HCT116 (cell line): ENCODE results near the gene HMX1. TPM values are rescaled to one million over a fixed set of nuclear protein-coding genes. Genes with fewer than 3 reads are reported as not detected.

Source experiments
- ATAC-seq: fragments of 200-7000 bp; cut with Tn5 transposase; 2 replicates; pipeline ENCODE4 v1.9.1; 2020; ENCODE audit warnings: mild to moderate bottlenecking, moderate library complexity
- BruUV-seq: library from RNA; stranded (reverse); fragments of 400-500 nt; replicated peaks from 2 replicates; lab custom pipeline; 2021; lab: Mats Ljungman, UMichigan
- CTCF ChIA-PET: fragments of 300-600 bp; sonication (Branson Sonifier 250); formaldehyde crosslinking; loops from one replicate; lab custom pipeline; 2021; ENCODE audit warnings: antibody characterized with exemption; lab: Charles Lee
- POLR2A ChIA-PET: fragments of 300-600, 350-600 bp; sonication (Branson Sonifier 250); formaldehyde crosslinking; loops from one replicate; lab custom pipeline; 2021; ENCODE audit warnings: antibody characterized with exemption; lab: Charles Lee
- RAD21 ChIA-PET, 2 experiments: fragments of 300-600 bp; sonication (Branson Sonifier 250); formaldehyde crosslinking; loops; one replicate each; lab custom pipeline; 2023; ENCODE audit warnings: low total read pairs in 2 of 2; ENCODE audit not compliant: uncharacterized antibody in 2 of 2, unreplicated experiment in 2 of 2, low non-redundant PET in 1 of 2; lab: Charles Lee
- DNase-seq: peaks from one replicate; pipeline ENCODE4 v3.0.0-alpha.2; 2010; ENCODE audit warnings: low read depth, low spot score
- H2AFZ ChIP-seq: fragments of 200-600 bp; shearing (Covaris generic), sonication (generic); 2 replicates; pipeline ENCODE4 v1.6.1; 2017; ENCODE audit warnings: low read depth, mixed run types, mixed read lengths, antibody characterized with exemption, low read length; ENCODE audit not compliant: poor library complexity, severe bottlenecking
- H3K27ac ChIP-seq: 2 replicates; pipeline ENCODE4 v1.5.1; 2012; ENCODE audit warnings: low read depth, low read length
- H3K27me3 ChIP-seq: fragments of 200-600 bp; sonication (generic); 2 replicates; pipeline ENCODE4 v1.6.1; 2016; ENCODE audit warnings: mixed run types, low read length, mixed read lengths; ENCODE audit not compliant: insufficient read depth
- H3K36me3 ChIP-seq, 2 experiments: fragments of 200-500 bp in 1 of 2; fragments of 200-600 bp in 1 of 2; sonication (Bioruptor generic) in 1 of 2; sonication (generic) in 1 of 2; 2 replicates each; pipeline versions ENCODE4 v1.5.1 to v1.6.1; 2014 to 2016; ENCODE audit warnings: low read length in 2 of 2, inconsistent platforms in 1 of 2, mixed read lengths in 1 of 2, mixed run types in 1 of 2; ENCODE audit not compliant: insufficient read depth in 2 of 2, control insufficient read depth in 1 of 2
- H3K4me1 ChIP-seq, 2 experiments: fragments of 200-600 bp in 1 of 2; sonication (generic) in 1 of 2; 2 replicates each; pipeline versions ENCODE4 v1.5.1 to v1.6.1; 2012 to 2017; ENCODE audit warnings: low read length in 2 of 2, inconsistent platforms in 1 of 2, mild to moderate bottlenecking in 1 of 2, mixed read lengths in 1 of 2, mixed run types in 1 of 2, moderate library complexity in 1 of 2; ENCODE audit not compliant: insufficient read depth in 2 of 2, control insufficient read depth in 1 of 2
- H3K4me2 ChIP-seq: fragments of 200-600 bp; sonication (generic); 2 replicates; pipeline ENCODE4 v1.6.1; 2017; ENCODE audit warnings: mixed run types, low read length, mixed read lengths
- H3K4me3 ChIP-seq, 2 experiments: fragments of 200-600 bp in 1 of 2; sonication (generic) in 1 of 2; replicated peaks in 1 of 2; 2 replicates each; pipeline ENCODE4 v1.5.1; 2011 to 2016; ENCODE audit warnings: low read length in 2 of 2, control low read depth in 1 of 2, low read depth in 1 of 2, mild to moderate bottlenecking in 1 of 2, mixed read lengths in 1 of 2, mixed run types in 1 of 2
- H3K79me2 ChIP-seq: fragments of 200-600 bp; sonication (generic); 2 replicates; pipeline ENCODE4 v1.6.1; 2017; ENCODE audit warnings: mild to moderate bottlenecking, mixed run types, low read length, moderate library complexity, mixed read lengths; ENCODE audit not compliant: insufficient read depth
- H3K9ac ChIP-seq: fragments of 200-600 bp; sonication (generic); 2 replicates; pipeline ENCODE4 v1.6.1; 2016; ENCODE audit warnings: low read length, mixed read lengths
- H3K9me2 ChIP-seq: fragments of 200-600 bp; sonication (generic), shearing (Covaris generic); 2 replicates; pipeline ENCODE4 v1.6.1; 2017; ENCODE audit warnings: mixed run types, mild to moderate bottlenecking, moderate library complexity; ENCODE audit not compliant: insufficient read depth
- H3K9me3 ChIP-seq, 2 experiments: fragments of 200-500 bp in 1 of 2; fragments of 200-600 bp in 1 of 2; sonication (Bioruptor generic) in 1 of 2; sonication (generic) in 1 of 2; 2 replicates each; pipeline ENCODE4 v1.6.1; 2014 to 2017; ENCODE audit warnings: low read length in 2 of 2, mixed read lengths in 2 of 2, inconsistent platforms in 1 of 2, low read depth in 1 of 2, mild to moderate bottlenecking in 1 of 2, mixed run types in 1 of 2, moderate library complexity in 1 of 2; ENCODE audit not compliant: control insufficient read depth in 1 of 2, insufficient read depth in 1 of 2
- H4K20me1 ChIP-seq: fragments of 200-600 bp; sonication (generic), shearing (Covaris generic); 2 replicates; pipeline ENCODE4 v1.6.1; 2017; ENCODE audit warnings: mixed run types, mild to moderate bottlenecking, moderate library complexity; ENCODE audit not compliant: insufficient read depth
- CBX3 ChIP-seq: IDR thresholded peaks from 2 replicates; pipeline ENCODE4 v1.6.1; 2012; ENCODE audit warnings: low read depth
- CEBPB ChIP-seq: IDR thresholded peaks from 2 replicates; pipeline ENCODE4 v1.6.1; 2012; ENCODE audit warnings: low read depth
- EZH2 ChIP-seq: fragments of 200-600 bp; sonication (generic); IDR thresholded peaks from 2 replicates; pipeline ENCODE4 v1.6.1; 2017; ENCODE audit warnings: antibody characterized with exemption, mixed run types
- EZH2phosphoT487 ChIP-seq: fragments of 200-600 bp; IDR thresholded peaks from 2 replicates; pipeline ENCODE4 v1.6.1; 2018; ENCODE audit warnings: antibody characterized with exemption, borderline replicate concordance
- FOSL1 ChIP-seq: IDR thresholded peaks from 2 replicates; pipeline ENCODE4 v1.6.1; 2012; ENCODE audit warnings: low read depth
- JUND ChIP-seq: IDR thresholded peaks from 2 replicates; pipeline ENCODE4 v1.6.1; 2012
- POLR2AphosphoS5 ChIP-seq: IDR thresholded peaks from 2 replicates; pipeline ENCODE4 v1.6.1; 2011; ENCODE audit warnings: mild to moderate bottlenecking, low read depth, low read length, moderate library complexity
- intact Hi-C: fragments of 100-400 bp; cut with micrococcal nuclease; formaldehyde crosslinking; loops from 2 replicates; pipeline ENCODE4 v1.10.0; 2022
- total RNA-seq: library from RNA; stranded (reverse); gene quantifications from one replicate; pipeline ENCODE4 v1.2.1, GENCODE V29; 2021; ENCODE audit not compliant: unreplicated experiment
- TF ChIP-seq, protein P1 (sequence below): IDR thresholded peaks from 2 replicates; pipeline ENCODE4 v1.6.1; 2012
- TF ChIP-seq, protein P2 (sequence below): IDR thresholded peaks from 2 replicates; pipeline ENCODE4 v1.6.1; 2012
- TF ChIP-seq, protein P3 (sequence below), 3 experiments: fragments of 200-600 bp in 1 of 3; sonication (generic) in 1 of 3; IDR thresholded peaks in 2 of 3; conservative IDR thresholded peaks in 1 of 3; 2 replicates each; pipeline ENCODE4 v1.5.1; 2012 to 2017; ENCODE audit warnings: low read depth in 2 of 3, low read length in 2 of 3, antibody characterized with exemption in 1 of 3, borderline replicate concordance in 1 of 3, control low read depth in 1 of 3, mild to moderate bottlenecking in 1 of 3, mixed read lengths in 1 of 3, mixed run types in 1 of 3, moderate library complexity in 1 of 3; ENCODE audit not compliant: insufficient read depth in 1 of 3
- TF ChIP-seq, protein P4 (sequence below): IDR thresholded peaks from 2 replicates; pipeline ENCODE4 v1.6.1; 2011; ENCODE audit warnings: mild to moderate bottlenecking, low read length, moderate library complexity; ENCODE audit not compliant: insufficient replicate concordance; ENCODE audit errors: extremely low read depth

Gene HMX1
- total RNA-seq, 1 experiment from 2014 or later: 0.39 TPM

DNA sequence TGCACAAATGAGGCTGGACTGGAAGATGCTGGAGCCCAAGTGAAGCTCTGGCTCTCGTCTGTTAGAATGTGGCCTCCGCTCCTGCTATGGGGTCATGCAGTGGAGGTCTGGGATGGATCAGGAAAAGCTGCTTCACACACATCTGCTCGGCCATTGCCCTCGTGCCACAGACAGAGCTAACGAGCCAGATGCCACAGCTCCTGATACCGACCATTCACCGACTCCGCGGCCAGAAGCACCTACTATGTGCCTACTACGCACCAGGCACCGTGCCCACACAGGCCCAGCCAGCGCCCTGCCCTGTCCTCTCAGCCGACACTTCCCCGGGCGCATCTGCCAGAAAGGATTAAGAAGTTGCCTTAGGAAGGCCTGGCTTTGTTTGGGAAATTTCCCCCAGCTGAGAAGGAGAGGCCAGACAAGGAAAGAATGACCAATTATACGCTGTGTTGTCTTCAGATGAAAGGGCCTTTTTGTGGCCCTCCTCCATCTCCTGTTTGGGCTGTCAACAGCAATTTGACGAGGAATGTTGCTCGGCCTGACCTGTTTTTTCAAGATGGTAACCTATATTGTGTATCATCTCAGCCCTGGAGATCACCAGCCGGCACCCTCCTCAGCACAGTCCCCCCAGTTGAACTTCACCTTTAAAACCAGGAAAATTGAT is 34.3 kb downstream of the HMX1 start:
- Histone ChIP-seq H3K4me1 (no peaks in the 10 kb centered on the region), H3K27me3 (no peaks in the 10 kb centered on the region), H2AFZ (no peak overlapping the region), H3K9me3 (no peaks in the 10 kb centered on the region), H3K79me2 (no peaks in the 10 kb centered on the region), H3K9me2 (no peaks in the 10 kb centered on the region), H3K9ac (no peak overlapping the region), H3K4me3 (no peak overlapping the region), H3K36me3 (no peaks in the 10 kb centered on the region), H3K4me2 (no peak overlapping the region), H4K20me1 (no peaks in the 10 kb centered on the region), H3K27ac (no peak overlapping the region)
- POLR2A ChIA-PET: no interaction called here
- ATAC-seq (no peak), DNase-seq (no peak)
- no TSS peak for BruUV-seq
- RAD21 ChIA-PET: no interaction called here
- CTCF ChIA-PET: no interaction called here
- intact Hi-C loops: no loop called here
- TF ChIP-seq, protein P1, sequence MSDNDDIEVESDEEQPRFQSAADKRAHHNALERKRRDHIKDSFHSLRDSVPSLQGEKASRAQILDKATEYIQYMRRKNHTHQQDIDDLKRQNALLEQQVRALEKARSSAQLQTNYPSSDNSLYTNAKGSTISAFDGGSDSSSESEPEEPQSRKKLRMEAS: no peak
- TF ChIP-seq FOSL1 (no peak), EZH2phosphoT487 (no peak), POLR2AphosphoS5 (no peak), CBX3 (no peak), JUND (no peak), EZH2 (no peak), CEBPB (no peak)
- TF ChIP-seq, protein P2, sequence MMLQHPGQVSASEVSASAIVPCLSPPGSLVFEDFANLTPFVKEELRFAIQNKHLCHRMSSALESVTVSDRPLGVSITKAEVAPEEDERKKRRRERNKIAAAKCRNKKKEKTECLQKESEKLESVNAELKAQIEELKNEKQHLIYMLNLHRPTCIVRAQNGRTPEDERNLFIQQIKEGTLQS: no peak
- TF ChIP-seq, protein P3, sequence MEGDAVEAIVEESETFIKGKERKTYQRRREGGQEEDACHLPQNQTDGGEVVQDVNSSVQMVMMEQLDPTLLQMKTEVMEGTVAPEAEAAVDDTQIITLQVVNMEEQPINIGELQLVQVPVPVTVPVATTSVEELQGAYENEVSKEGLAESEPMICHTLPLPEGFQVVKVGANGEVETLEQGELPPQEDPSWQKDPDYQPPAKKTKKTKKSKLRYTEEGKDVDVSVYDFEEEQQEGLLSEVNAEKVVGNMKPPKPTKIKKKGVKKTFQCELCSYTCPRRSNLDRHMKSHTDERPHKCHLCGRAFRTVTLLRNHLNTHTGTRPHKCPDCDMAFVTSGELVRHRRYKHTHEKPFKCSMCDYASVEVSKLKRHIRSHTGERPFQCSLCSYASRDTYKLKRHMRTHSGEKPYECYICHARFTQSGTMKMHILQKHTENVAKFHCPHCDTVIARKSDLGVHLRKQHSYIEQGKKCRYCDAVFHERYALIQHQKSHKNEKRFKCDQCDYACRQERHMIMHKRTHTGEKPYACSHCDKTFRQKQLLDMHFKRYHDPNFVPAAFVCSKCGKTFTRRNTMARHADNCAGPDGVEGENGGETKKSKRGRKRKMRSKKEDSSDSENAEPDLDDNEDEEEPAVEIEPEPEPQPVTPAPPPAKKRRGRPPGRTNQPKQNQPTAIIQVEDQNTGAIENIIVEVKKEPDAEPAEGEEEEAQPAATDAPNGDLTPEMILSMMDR (IDR thresholded peaks at IDR 0.05 in 2 of 3, conservative IDR thresholded peaks at IDR 0.05 in 1 of 3; ENCODE audit: borderline replicate concordance in 1 of 3, insufficient read depth in 1 of 3, low read depth in 2 of 3, low read length in 2 of 3): no peak
- TF ChIP-seq, protein P4, sequence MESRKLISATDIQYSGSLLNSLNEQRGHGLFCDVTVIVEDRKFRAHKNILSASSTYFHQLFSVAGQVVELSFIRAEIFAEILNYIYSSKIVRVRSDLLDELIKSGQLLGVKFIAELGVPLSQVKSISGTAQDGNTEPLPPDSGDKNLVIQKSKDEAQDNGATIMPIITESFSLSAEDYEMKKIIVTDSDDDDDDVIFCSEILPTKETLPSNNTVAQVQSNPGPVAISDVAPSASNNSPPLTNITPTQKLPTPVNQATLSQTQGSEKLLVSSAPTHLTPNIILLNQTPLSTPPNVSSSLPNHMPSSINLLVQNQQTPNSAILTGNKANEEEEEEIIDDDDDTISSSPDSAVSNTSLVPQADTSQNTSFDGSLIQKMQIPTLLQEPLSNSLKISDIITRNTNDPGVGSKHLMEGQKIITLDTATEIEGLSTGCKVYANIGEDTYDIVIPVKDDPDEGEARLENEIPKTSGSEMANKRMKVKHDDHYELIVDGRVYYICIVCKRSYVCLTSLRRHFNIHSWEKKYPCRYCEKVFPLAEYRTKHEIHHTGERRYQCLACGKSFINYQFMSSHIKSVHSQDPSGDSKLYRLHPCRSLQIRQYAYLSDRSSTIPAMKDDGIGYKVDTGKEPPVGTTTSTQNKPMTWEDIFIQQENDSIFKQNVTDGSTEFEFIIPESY: no peak
